Measurements from ENCODE around the gene MNT.

MNT gene

GRCh38 chr17:2421315-2422147, 20.7 kb upstream of the MNT start:
- TF ChIP-seq, protein P1, sequence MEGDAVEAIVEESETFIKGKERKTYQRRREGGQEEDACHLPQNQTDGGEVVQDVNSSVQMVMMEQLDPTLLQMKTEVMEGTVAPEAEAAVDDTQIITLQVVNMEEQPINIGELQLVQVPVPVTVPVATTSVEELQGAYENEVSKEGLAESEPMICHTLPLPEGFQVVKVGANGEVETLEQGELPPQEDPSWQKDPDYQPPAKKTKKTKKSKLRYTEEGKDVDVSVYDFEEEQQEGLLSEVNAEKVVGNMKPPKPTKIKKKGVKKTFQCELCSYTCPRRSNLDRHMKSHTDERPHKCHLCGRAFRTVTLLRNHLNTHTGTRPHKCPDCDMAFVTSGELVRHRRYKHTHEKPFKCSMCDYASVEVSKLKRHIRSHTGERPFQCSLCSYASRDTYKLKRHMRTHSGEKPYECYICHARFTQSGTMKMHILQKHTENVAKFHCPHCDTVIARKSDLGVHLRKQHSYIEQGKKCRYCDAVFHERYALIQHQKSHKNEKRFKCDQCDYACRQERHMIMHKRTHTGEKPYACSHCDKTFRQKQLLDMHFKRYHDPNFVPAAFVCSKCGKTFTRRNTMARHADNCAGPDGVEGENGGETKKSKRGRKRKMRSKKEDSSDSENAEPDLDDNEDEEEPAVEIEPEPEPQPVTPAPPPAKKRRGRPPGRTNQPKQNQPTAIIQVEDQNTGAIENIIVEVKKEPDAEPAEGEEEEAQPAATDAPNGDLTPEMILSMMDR (IDR thresholded peaks at IDR 0.05) = no peak
- Histone ChIP-seq H3K36me3 (peaks cover 17% of the 10 kb centered on the region), H3K27ac (no peak overlapping the region), H3K9me3 (no peaks in the 10 kb centered on the region), H3K4me1 (ENCODE audit: control insufficient read depth in 1 of 2, insufficient read depth in 1 of 2, low read depth in 1 of 2, low read length in 1 of 2) (no peaks in the 10 kb centered on the region), H3K4me3 (ENCODE audit: low read depth in 1 of 2, low read length in 1 of 2) (no peak overlapping the region), H3K27me3 (no peaks in the 10 kb centered on the region)

GRCh38 chr17:2420176-2420575, 19.3 kb upstream of the MNT start:
- H3K4me3 ChIP-seq (ENCODE audit: low read depth in 1 of 2, low read length in 1 of 2) = no peak overlapping the region
- H3K27me3 ChIP-seq = no peaks in the 10 kb centered on the region
- H3K36me3 ChIP-seq = peaks cover 17% of the 10 kb centered on the region
- TF ChIP-seq, protein P1 (IDR thresholded peaks at IDR 0.05) = no peak
- H3K27ac ChIP-seq = no peak overlapping the region
- peaks cover 3 to 7% of the 10 kb centered on the region in 2 experiments for H3K4me1 ChIP-seq (ENCODE audit: control insufficient read depth in 1 of 2, insufficient read depth in 1 of 2, low read depth in 1 of 2, low read length in 1 of 2)
- no peaks in the 10 kb centered on the region for H3K9me3 ChIP-seq

DNA sequence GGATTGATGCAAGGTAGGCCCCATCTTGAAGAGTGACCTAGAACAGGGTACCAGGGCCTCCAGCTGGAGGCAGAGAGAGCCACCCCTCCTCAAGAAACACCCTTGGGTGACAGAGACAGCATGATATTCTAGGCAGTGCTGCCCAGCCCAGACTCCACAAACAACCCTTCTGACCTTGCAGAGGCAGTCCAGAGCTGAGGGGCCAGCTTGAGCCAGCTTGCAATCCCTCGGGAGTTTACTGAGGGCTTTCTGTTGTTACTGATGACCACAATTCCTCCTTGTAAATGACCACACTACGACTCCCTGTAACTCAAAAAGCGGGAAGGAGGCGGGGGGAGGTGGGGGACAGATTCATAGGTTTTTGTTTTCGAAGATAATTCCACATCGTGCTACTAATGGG, 18.6 kb upstream of the MNT start:
- TF ChIP-seq, protein P1 (IDR thresholded peaks at IDR 0.05) = no peak
- Histone ChIP-seq H3K4me3 (ENCODE audit: low read depth in 1 of 2, low read length in 1 of 2) (no peak overlapping the region), H3K36me3 (peaks cover 17% of the 10 kb centered on the region), H3K27me3 (no peaks in the 10 kb centered on the region), H3K4me1 (ENCODE audit: control insufficient read depth in 1 of 2, insufficient read depth in 1 of 2, low read depth in 1 of 2, low read length in 1 of 2) (peaks cover 3 to 7% of the 10 kb centered on the region in 2 experiments), H3K27ac (no peak overlapping the region), H3K9me3 (no peaks in the 10 kb centered on the region)

GRCh38 chr17:2418572-2418971, 17.7 kb upstream of the MNT start:
- TF ChIP-seq, protein P1 (IDR thresholded peaks at IDR 0.05) = no peak
- no peaks in the 10 kb centered on the region for H3K27me3 ChIP-seq
- H3K27ac ChIP-seq = no peak overlapping the region
- no peaks in the 10 kb centered on the region for H3K9me3 ChIP-seq
- H3K36me3 ChIP-seq = peaks cover 17% of the 10 kb centered on the region
- H3K4me3 ChIP-seq (ENCODE audit: low read depth in 1 of 2, low read length in 1 of 2) = no peak overlapping the region
- peaks cover 3 to 7% of the 10 kb centered on the region in 2 experiments for H3K4me1 ChIP-seq (ENCODE audit: control insufficient read depth in 1 of 2, insufficient read depth in 1 of 2, low read depth in 1 of 2, low read length in 1 of 2)

- Histone ChIP-seq H3K27me3 (no peaks in the 10 kb centered on the region), H3K4me3 (ENCODE audit: low read depth in 1 of 2, low read length in 1 of 2) (no peak overlapping the region), H3K27ac (peak overlapping the region; percentile 43), H3K36me3 (peaks cover 14% of the 10 kb centered on the region), H3K4me1 (ENCODE audit: control insufficient read depth in 1 of 2, insufficient read depth in 1 of 2, low read depth in 1 of 2, low read length in 1 of 2) (peaks cover 3 to 7% of the 10 kb centered on the region in 2 experiments), H3K9me3 (no peaks in the 10 kb centered on the region)
- TF ChIP-seq, protein P1 (IDR thresholded peaks at IDR 0.05) = peak; percentile 98
These were observed 15.3 kb upstream of the MNT start for GRCh38 chr17:2416010-2416734.
